Progenitor cell of endocrine pancreas (in vitro differentiated cells): ENCODE measurements around the gene GPER1. TPM values are rescaled to one million over a fixed set of nuclear protein-coding genes. Genes with fewer than 3 reads are reported as not detected.
"Not testable (repeated sequence)": the region's sequence is repeated elsewhere in the genome, so short reads cannot be mapped to it uniquely, and the experiment has no call there.

ENCODE experiments used
- DNase-seq: peaks from one replicate; pipeline ENCODE4 v3.0.0; 2021; ENCODE audit warnings: low spot score; ENCODE audit not compliant: unreplicated experiment
- H3K27ac Mint-ChIP-seq: 2 replicates; pipeline ENCODE4 v1.8.0; 2021; ENCODE audit warnings: mild to moderate bottlenecking, moderate library complexity, mixed read lengths
- H3K27me3 Mint-ChIP-seq: 2 replicates; pipeline ENCODE4 v1.8.0; 2021; ENCODE audit warnings: mixed read lengths
- H3K36me3 Mint-ChIP-seq: 2 replicates; pipeline ENCODE4 v1.8.0; 2022; ENCODE audit warnings: mixed read lengths; ENCODE audit not compliant: insufficient read depth
- H3K4me1 Mint-ChIP-seq: 2 replicates; pipeline ENCODE4 v1.8.0; 2021; ENCODE audit warnings: low read depth, mixed read lengths
- H3K4me3 Mint-ChIP-seq: 2 replicates; pipeline ENCODE4 v1.8.0; 2021; ENCODE audit warnings: low read depth, mild to moderate bottlenecking, moderate library complexity, mixed read lengths
- H3K9me3 Mint-ChIP-seq: 2 replicates; pipeline ENCODE4 v1.8.0; 2021; ENCODE audit warnings: low read depth, mixed read lengths
- CTCF ChIP-seq: fragments of 200-600 bp; sonication (generic); IDR thresholded peaks from one replicate; pipeline ENCODE4 v1.5.0; 2021; ENCODE audit warnings: antibody characterized with exemption, mild to moderate bottlenecking; ENCODE audit not compliant: unreplicated experiment
- total RNA-seq: library from RNA; stranded (reverse); gene quantifications from 2 replicates; pipeline ENCODE4 v1.2.1, GENCODE V29; 2021

GPER1 gene
- total RNA-seq, 1 donor from 2014 or later: 0.50 TPM

DNA sequence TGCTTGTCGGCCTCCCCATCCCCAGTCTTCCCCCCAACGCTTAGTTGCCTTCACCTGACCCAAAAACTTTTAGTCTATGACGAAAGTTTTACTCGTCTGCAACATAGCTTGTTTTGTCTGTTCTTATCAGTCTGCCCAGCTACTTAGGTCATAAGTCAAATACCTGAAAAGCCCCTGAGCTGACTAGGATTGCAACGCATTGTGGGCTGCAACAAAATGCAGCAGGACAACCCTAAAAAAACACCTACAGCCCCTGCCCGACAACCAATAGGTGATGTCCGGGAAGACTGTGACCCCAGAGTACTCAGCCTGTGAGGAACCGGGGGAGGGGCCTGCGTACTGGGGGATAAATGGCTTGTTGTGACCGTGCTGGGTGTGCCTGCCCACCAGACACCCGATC is 19.3 kb upstream of the GPER1 start:
- H3K4me3 Mint-ChIP-seq: no peak overlapping the region
- TF ChIP-seq CTCF: no peak
- H3K27ac Mint-ChIP-seq: peak overlapping the region; percentile 95
- H3K4me1 Mint-ChIP-seq: peaks cover 15% of the 10 kb centered on the region
- no peaks in the 10 kb centered on the region for H3K27me3 Mint-ChIP-seq
- peaks cover 3% of the 10 kb centered on the region for H3K36me3 Mint-ChIP-seq
- H3K9me3 Mint-ChIP-seq: no peaks in the 10 kb centered on the region
- no peak for DNase-seq

- H3K36me3 Mint-ChIP-seq: peaks cover 3% of the 10 kb centered on the region
- H3K4me1 Mint-ChIP-seq: peaks cover 17% of the 10 kb centered on the region
- no peak overlapping the region for H3K27ac Mint-ChIP-seq
- no peaks in the 10 kb centered on the region for H3K9me3 Mint-ChIP-seq
- TF ChIP-seq CTCF: no peak
- H3K4me3 Mint-ChIP-seq: no peak overlapping the region
- no peak for DNase-seq
- no peaks in the 10 kb centered on the region for H3K27me3 Mint-ChIP-seq
These were observed 17.3 kb upstream of the GPER1 start for GRCh38 chr7:1070544-1071011.

GRCh38 chr7:1071731-1072254 is 16.1 kb upstream of the GPER1 start:
- DNase-seq: no peak
- H3K9me3 Mint-ChIP-seq: no peaks in the 10 kb centered on the region
- no peak overlapping the region for H3K27ac Mint-ChIP-seq
- H3K4me3 Mint-ChIP-seq: no peak overlapping the region
- no peak for TF ChIP-seq CTCF
- H3K27me3 Mint-ChIP-seq: no peaks in the 10 kb centered on the region
- H3K36me3 Mint-ChIP-seq: peaks cover 3% of the 10 kb centered on the region
- H3K4me1 Mint-ChIP-seq: peaks cover 17% of the 10 kb centered on the region

DNA sequence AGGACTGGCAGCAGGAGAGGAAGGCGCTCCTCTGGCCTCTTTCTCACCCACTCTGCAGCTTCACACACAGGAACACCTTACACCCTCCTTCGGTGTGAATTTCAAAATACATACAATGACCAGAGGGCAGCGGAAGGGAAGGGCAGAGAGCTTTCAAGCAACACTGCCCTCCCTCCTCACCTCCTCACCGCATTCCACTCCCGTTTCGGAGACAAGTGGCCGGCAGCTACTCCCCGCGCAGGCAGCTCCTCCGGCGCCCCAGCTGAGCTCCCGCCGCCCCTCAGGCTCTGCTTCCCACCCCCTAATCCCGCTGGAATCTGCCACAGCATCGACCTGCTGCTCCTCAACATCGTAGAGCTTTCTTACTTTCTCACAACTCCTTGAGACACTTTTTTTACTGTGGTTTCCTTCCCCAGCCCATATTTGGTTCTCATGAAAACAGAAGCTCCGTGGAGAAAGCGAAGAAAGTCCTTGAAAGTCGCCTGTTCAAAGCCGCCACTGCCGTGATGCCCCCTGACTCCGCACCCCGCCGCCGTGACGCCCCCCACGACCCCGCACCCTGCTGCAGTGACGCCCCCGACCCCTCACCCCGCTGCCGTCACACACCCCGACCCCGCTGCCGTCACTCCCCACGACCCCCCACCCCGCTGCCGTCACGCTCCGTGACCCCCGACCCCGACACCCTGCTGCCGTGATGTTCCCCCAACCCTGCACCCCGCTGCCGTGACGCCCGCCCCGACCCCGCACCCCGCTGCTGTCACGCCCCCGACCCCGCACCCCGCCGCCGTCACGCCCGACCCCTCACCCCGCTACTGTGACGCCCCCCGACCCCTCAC is 14.6 kb upstream of the GPER1 start:
- no peaks in the 10 kb centered on the region for H3K9me3 Mint-ChIP-seq
- peaks cover 3% of the 10 kb centered on the region for H3K36me3 Mint-ChIP-seq
- no peaks in the 10 kb centered on the region for H3K27me3 Mint-ChIP-seq
- no peak for DNase-seq
- TF ChIP-seq CTCF: no peak
- peaks cover 16% of the 10 kb centered on the region for H3K4me1 Mint-ChIP-seq
- H3K4me3 Mint-ChIP-seq: no peak overlapping the region
- peak overlapping the region; percentile 67 for H3K27ac Mint-ChIP-seq

DNA sequence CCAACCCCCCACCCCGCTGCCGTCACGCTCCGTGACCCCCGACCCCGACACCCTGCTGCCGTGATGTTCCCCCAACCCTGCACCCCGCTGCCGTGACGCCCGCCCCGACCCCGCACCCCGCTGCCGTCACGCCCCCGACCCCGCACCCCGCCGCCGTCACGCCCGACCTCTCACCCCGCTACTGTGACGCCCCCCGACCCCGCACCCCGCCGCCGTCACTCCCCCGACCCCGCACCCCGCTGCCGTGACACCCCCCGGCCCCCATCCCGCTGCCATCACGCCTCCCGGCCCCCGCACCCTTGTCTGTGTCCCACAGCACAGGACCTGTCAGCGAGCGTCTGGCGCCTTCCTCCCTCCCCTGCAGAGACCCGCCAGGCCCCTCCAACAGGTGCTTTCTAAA is 13.9 kb upstream of the GPER1 start:
- not testable (repeated sequence) for H3K27ac Mint-ChIP-seq, H3K4me3 Mint-ChIP-seq, H3K27me3 Mint-ChIP-seq, H3K36me3 Mint-ChIP-seq, DNase-seq, H3K9me3 Mint-ChIP-seq
- peaks cover 13% of the 10 kb centered on the region for H3K4me1 Mint-ChIP-seq
